OCI-LY7 (cell line): ENCODE data around the gene GRAMD2A. TPM values are rescaled to one million over a fixed set of nuclear protein-coding genes. Genes with fewer than 3 reads are reported as not detected.

Experiments
- BruUV-seq: library from RNA; stranded (reverse); fragments of 400-500 nt; replicated peaks from 2 replicates; lab custom pipeline; 2021; lab: Mats Ljungman, UMichigan
- CTCF ChIA-PET: fragments of 300-600 bp; sonication (Branson Sonifier 250); formaldehyde crosslinking; loops from one replicate; lab custom pipeline; 2022; ENCODE audit warnings: antibody characterized with exemption; ENCODE audit not compliant: unreplicated experiment; lab: Charles Lee
- POLR2A ChIA-PET: fragments of 300-600 bp; sonication (Branson Sonifier 250); formaldehyde crosslinking; loops from one replicate; lab custom pipeline; 2022; ENCODE audit warnings: antibody characterized with exemption; lab: Charles Lee
- DNase-seq: peaks from one replicate; pipeline ENCODE4 v3.0.0-alpha.2; 2015; ENCODE audit warnings: low spot score
- H2AFZ ChIP-seq: fragments of 200-600 bp; sonication (generic), shearing (Covaris generic); 2 replicates; pipeline ENCODE4 v1.6.1; 2014; ENCODE audit warnings: mild to moderate bottlenecking, antibody characterized with exemption, low read length, moderate library complexity
- H3K27ac ChIP-seq: fragments of 200-600 bp; sonication (generic); 2 replicates; pipeline ENCODE4 v1.5.1; 2014; ENCODE audit warnings: mixed run types, low read depth, mild to moderate bottlenecking, moderate library complexity, low read length, inconsistent platforms; ENCODE audit not compliant: poor library complexity, severe bottlenecking
- H3K36me3 ChIP-seq: fragments of 200-600 bp; sonication (generic); 2 replicates; pipeline ENCODE4 v1.6.1; 2014; ENCODE audit warnings: mild to moderate bottlenecking, antibody characterized with exemption, low read length, moderate library complexity, mixed read lengths; ENCODE audit not compliant: insufficient read depth
- H3K4me1 ChIP-seq: fragments of 200-600 bp; sonication (generic); 2 replicates; pipeline ENCODE4 v1.5.1; 2014; ENCODE audit warnings: mild to moderate bottlenecking, low read length; ENCODE audit not compliant: insufficient read depth, poor library complexity, severe bottlenecking
- H3K4me2 ChIP-seq: fragments of 200-600 bp; sonication (generic); 2 replicates; pipeline ENCODE4 v1.6.1; 2014; ENCODE audit warnings: mild to moderate bottlenecking, low read length
- H3K4me3 ChIP-seq: fragments of 200-600 bp; sonication (generic); 2 replicates; pipeline ENCODE4 v1.5.1; 2014; ENCODE audit warnings: mild to moderate bottlenecking, low read depth, low read length; ENCODE audit not compliant: poor library complexity, severe bottlenecking
- H3K79me2 ChIP-seq: fragments of 200-600 bp; sonication (generic); 2 replicates; pipeline ENCODE4 v1.6.1; 2016; ENCODE audit warnings: low read depth, mild to moderate bottlenecking, low read length, moderate library complexity, mixed read lengths; ENCODE audit not compliant: insufficient read depth
- H3K9me2 ChIP-seq: fragments of 200-600 bp; sonication (generic); 2 replicates; pipeline ENCODE4 v1.6.1; 2016; ENCODE audit warnings: mild to moderate bottlenecking, low read length, mixed read lengths; ENCODE audit not compliant: insufficient read depth
- H3K9me3 ChIP-seq: fragments of 200-600 bp; sonication (generic); 2 replicates; pipeline ENCODE4 v1.6.1; 2014; ENCODE audit warnings: mild to moderate bottlenecking, mixed run types, low read length, mixed read lengths
- H4K20me1 ChIP-seq: fragments of 200-600 bp; sonication (generic); 2 replicates; pipeline ENCODE4 v1.6.1; 2014; ENCODE audit warnings: mild to moderate bottlenecking, antibody characterized with exemption, low read length, moderate library complexity, mixed read lengths; ENCODE audit not compliant: insufficient read depth
- EZH2phosphoT487 ChIP-seq: fragments of 200-600 bp; sonication (generic); IDR thresholded peaks from 2 replicates; pipeline ENCODE4 v1.6.1; 2018; ENCODE audit warnings: low read depth, borderline replicate concordance, mild to moderate bottlenecking, mixed run types, antibody characterized with exemption, low read length, moderate library complexity, mixed read lengths
- intact Hi-C: fragments of 100-400 bp; cut with micrococcal nuclease; formaldehyde crosslinking; loops from one replicate; pipeline ENCODE4 v1.10.0; 2022; ENCODE audit not compliant: unreplicated experiment
- total RNA-seq, 2 experiments: library from RNA; depleted of rRNA in 1 of 2; stranded (reverse); fragments of >200 nt in 1 of 2; shearing (Covaris generic) in 1 of 2; gene quantifications; 2 replicates each; pipeline ENCODE4 v1.2.3, GENCODE V29; 2014 to 2022
- TF ChIP-seq, protein P1 (sequence below): fragments of 200-600 bp; sonication (generic); conservative IDR thresholded peaks from 2 replicates; pipeline ENCODE4 v1.5.1; 2014; ENCODE audit warnings: mild to moderate bottlenecking, antibody characterized with exemption, low read length, moderate library complexity, mixed read lengths

The GRAMD2A gene
- total RNA-seq, 2 experiments from 2014 or later: not detected

GRCh38 chr15:72227720-72228119 lies 30.1 kb upstream of the GRAMD2A start:
- Histone ChIP-seq H4K20me1 (peaks cover 43% of the 10 kb centered on the region), H3K9me2 (no peaks in the 10 kb centered on the region), H3K4me2 (peak overlapping the region; percentile 82), H3K9me3 (no peaks in the 10 kb centered on the region), H3K4me1 (peaks cover 55% of the 10 kb centered on the region), H3K27ac (peak overlapping the region; percentile 86), H3K4me3 (peak overlapping the region; percentile 89), H3K36me3 (peaks cover 72% of the 10 kb centered on the region), H3K79me2 (peaks cover 89% of the 10 kb centered on the region), H2AFZ (no peak overlapping the region)
- POLR2A ChIA-PET: interaction anchor here (0.6 to 2.3 kb wide), 9 partner anchors 9 to 720 kb away, joined by 3 to 11 read pairs (median 4); no protein-coding TSS in a partner anchor
- CTCF ChIA-PET: interaction anchor here (1.7 kb wide), 1 partner anchor 25 kb away, joined by 4 read pairs; no protein-coding TSS in a partner anchor
- intact Hi-C loops: loop anchor here (2.0 to 5.0 kb wide), 2 partner anchors 110 to 153 kb away; partner anchors contain the start of genes MYO9A and SENP8
- no TSS peak for BruUV-seq
- TF ChIP-seq, protein P1, sequence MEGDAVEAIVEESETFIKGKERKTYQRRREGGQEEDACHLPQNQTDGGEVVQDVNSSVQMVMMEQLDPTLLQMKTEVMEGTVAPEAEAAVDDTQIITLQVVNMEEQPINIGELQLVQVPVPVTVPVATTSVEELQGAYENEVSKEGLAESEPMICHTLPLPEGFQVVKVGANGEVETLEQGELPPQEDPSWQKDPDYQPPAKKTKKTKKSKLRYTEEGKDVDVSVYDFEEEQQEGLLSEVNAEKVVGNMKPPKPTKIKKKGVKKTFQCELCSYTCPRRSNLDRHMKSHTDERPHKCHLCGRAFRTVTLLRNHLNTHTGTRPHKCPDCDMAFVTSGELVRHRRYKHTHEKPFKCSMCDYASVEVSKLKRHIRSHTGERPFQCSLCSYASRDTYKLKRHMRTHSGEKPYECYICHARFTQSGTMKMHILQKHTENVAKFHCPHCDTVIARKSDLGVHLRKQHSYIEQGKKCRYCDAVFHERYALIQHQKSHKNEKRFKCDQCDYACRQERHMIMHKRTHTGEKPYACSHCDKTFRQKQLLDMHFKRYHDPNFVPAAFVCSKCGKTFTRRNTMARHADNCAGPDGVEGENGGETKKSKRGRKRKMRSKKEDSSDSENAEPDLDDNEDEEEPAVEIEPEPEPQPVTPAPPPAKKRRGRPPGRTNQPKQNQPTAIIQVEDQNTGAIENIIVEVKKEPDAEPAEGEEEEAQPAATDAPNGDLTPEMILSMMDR: no peak
- TF ChIP-seq EZH2phosphoT487: no peak
- no peak for DNase-seq

- H3K9me3 ChIP-seq: no peaks in the 10 kb centered on the region
- peaks cover 94% of the 10 kb centered on the region for H3K79me2 ChIP-seq
- H3K9me2 ChIP-seq: no peaks in the 10 kb centered on the region
- TF ChIP-seq EZH2phosphoT487: no peak
- TF ChIP-seq, protein P1: no peak
- intact Hi-C loops: loop anchor here (2.0 to 5.0 kb wide), 2 partner anchors 110 to 152 kb away; partner anchors contain the start of genes MYO9A and SENP8
- no TSS peak for BruUV-seq
- H2AFZ ChIP-seq: no peak overlapping the region
- H3K4me1 ChIP-seq: peaks cover 55% of the 10 kb centered on the region
- ChIA-PET CTCF (interaction anchor here (1.7 kb wide), 1 partner anchor 24 kb away, joined by 4 read pairs; no protein-coding TSS in a partner anchor), POLR2A (interaction anchor here (0.6 to 2.3 kb wide), 8 partner anchors 10 to 100 kb away, joined by 3 to 11 read pairs (median 3); no protein-coding TSS in a partner anchor)
- peak overlapping the region; percentile 89 for H3K4me3 ChIP-seq
- peak overlapping the region; percentile 86 for H3K27ac ChIP-seq
- peaks cover 77% of the 10 kb centered on the region for H3K36me3 ChIP-seq
- DNase-seq: peak; percentile 24
- peaks cover 48% of the 10 kb centered on the region for H4K20me1 ChIP-seq
- peak overlapping the region; percentile 82 for H3K4me2 ChIP-seq
These were observed 29.6 kb upstream of the GRAMD2A start for GRCh38 chr15:72227192-72227586.

DNA sequence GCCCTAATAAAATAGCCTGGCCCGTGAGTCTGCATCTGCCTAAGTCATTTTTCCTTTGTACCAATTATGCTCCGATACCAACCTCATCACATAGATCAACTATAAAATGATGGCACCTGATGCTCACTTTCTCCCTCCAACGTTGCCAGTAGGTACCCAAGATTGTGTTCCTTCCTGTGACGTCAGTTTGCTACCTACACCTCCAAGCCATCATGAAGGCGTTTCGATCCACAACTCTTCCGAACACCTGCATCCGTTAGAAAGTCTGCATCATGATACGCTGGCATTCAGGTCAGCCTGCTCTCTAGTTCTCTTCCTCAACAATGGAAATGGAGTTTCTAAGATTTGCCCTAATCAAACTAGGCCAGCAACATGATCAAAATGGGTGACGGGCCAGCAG lies 25.7 kb upstream of the GRAMD2A start:
- TF ChIP-seq, protein P1: no peak
- no peak for TF ChIP-seq EZH2phosphoT487
- Histone ChIP-seq H3K27ac (no peak overlapping the region), H3K9me2 (no peaks in the 10 kb centered on the region), H3K4me1 (peaks cover 46% of the 10 kb centered on the region), H3K36me3 (peaks cover 92% of the 10 kb centered on the region), H3K4me3 (no peak overlapping the region), H3K9me3 (no peaks in the 10 kb centered on the region), H4K20me1 (peaks cover 70% of the 10 kb centered on the region), H2AFZ (no peak overlapping the region), H3K79me2 (peaks cover 100% of the 10 kb centered on the region), H3K4me2 (no peak overlapping the region)
- intact Hi-C loops: no loop called here
- CTCF ChIA-PET: no interaction called here
- POLR2A ChIA-PET: interaction anchor here (0.7 kb wide), 1 partner anchor 199 kb away, joined by 3 read pairs; no protein-coding TSS in a partner anchor
- no TSS peak for BruUV-seq
- DNase-seq: no peak
